Glutamatergic neuron (in vitro differentiated cells): ENCODE results near the gene CD86. TPM values are rescaled to one million over a fixed set of nuclear protein-coding genes. Genes with fewer than 3 reads are reported as not detected.

Source experiments
- DNase-seq: peaks from one replicate; pipeline ENCODE4 v3.0.0; 2022
- H3K27ac Mint-ChIP-seq: one replicate; pipeline ENCODE4 v1.8.0; 2020; ENCODE audit warnings: mild to moderate bottlenecking, mixed read lengths, inconsistent platforms; ENCODE audit not compliant: unreplicated experiment
- H3K27me3 Mint-ChIP-seq: one replicate; pipeline ENCODE4 v1.8.0; 2020; ENCODE audit warnings: mild to moderate bottlenecking, moderate library complexity, mixed read lengths, inconsistent platforms; ENCODE audit not compliant: unreplicated experiment
- H3K36me3 Mint-ChIP-seq: one replicate; pipeline ENCODE4 v1.8.0; 2020; ENCODE audit warnings: mild to moderate bottlenecking, mixed read lengths, inconsistent platforms; ENCODE audit not compliant: unreplicated experiment
- H3K4me1 Mint-ChIP-seq: one replicate; pipeline ENCODE4 v1.8.0; 2020; ENCODE audit warnings: mild to moderate bottlenecking, low read depth, mixed read lengths, inconsistent platforms; ENCODE audit not compliant: unreplicated experiment
- H3K4me3 Mint-ChIP-seq: one replicate; pipeline ENCODE4 v1.8.0; 2020; ENCODE audit warnings: mild to moderate bottlenecking, mixed read lengths, inconsistent platforms; ENCODE audit not compliant: unreplicated experiment
- H3K9me3 Mint-ChIP-seq: one replicate; pipeline ENCODE4 v1.8.0; 2020; ENCODE audit warnings: mild to moderate bottlenecking, moderate library complexity, mixed read lengths, inconsistent platforms; ENCODE audit not compliant: unreplicated experiment
- CTCF ChIP-seq: fragments of 200-600 bp; sonication (generic); IDR thresholded peaks from one replicate; pipeline ENCODE4 v1.5.0; 2021; ENCODE audit not compliant: partially characterized antibody, unreplicated experiment
- total RNA-seq: library from RNA; stranded (reverse); fragmentation: NEBNext Ultra II Directional; extraction: Animal tissue kit (Norgen Biotek cat#: 25700); gene quantifications from one replicate; pipeline ENCODE4 v1.2.1, GENCODE V29; 2021; ENCODE audit not compliant: unreplicated experiment

CD86 gene
- total RNA-seq, 1 donor from 2014 or later = not detected

- H3K9me3 Mint-ChIP-seq = peaks cover 2% of the 10 kb centered on the region
These were observed 42.3 kb upstream of the CD86 start for GRCh38 chr3:122012821-122013220.

GRCh38 chr3:122013448-122013925 lies 41.7 kb upstream of the CD86 start:
- no peak for TF ChIP-seq CTCF
- Mint-ChIP-seq H3K27me3 (no peaks in the 10 kb centered on the region), H3K4me3 (no peak overlapping the region), H3K4me1 (no peaks in the 10 kb centered on the region), H3K9me3 (peaks cover 2% of the 10 kb centered on the region), H3K36me3 (peaks cover 5% of the 10 kb centered on the region), H3K27ac (no peak overlapping the region)
- DNase-seq = no peak

More at GRCh38 chr3:122012821-122013220, 42.3 kb upstream of the CD86 start:
- H3K4me1 Mint-ChIP-seq = no peaks in the 10 kb centered on the region
- TF ChIP-seq CTCF = no peak
- H3K4me3 Mint-ChIP-seq = no peak overlapping the region
- H3K27ac Mint-ChIP-seq = no peak overlapping the region
- DNase-seq = no peak
- H3K27me3 Mint-ChIP-seq = no peaks in the 10 kb centered on the region
- peaks cover 5% of the 10 kb centered on the region for H3K36me3 Mint-ChIP-seq

- no peaks in the 10 kb centered on the region for H3K4me1 Mint-ChIP-seq
- no peak for DNase-seq
- TF ChIP-seq CTCF = no peak
- peaks cover 5% of the 10 kb centered on the region for H3K36me3 Mint-ChIP-seq
- no peak overlapping the region for H3K4me3 Mint-ChIP-seq
- no peaks in the 10 kb centered on the region for H3K27me3 Mint-ChIP-seq
- peaks cover 2% of the 10 kb centered on the region for H3K9me3 Mint-ChIP-seq
- H3K27ac Mint-ChIP-seq = no peak overlapping the region
These were observed 40.4 kb upstream of the CD86 start for GRCh38 chr3:122014741-122015140.

- peaks cover 8% of the 10 kb centered on the region for H3K27me3 Mint-ChIP-seq
- H3K27ac Mint-ChIP-seq = no peak overlapping the region
- no peak overlapping the region for H3K4me3 Mint-ChIP-seq
- peaks cover 2% of the 10 kb centered on the region for H3K9me3 Mint-ChIP-seq
- TF ChIP-seq CTCF = no peak
- DNase-seq = no peak
- no peaks in the 10 kb centered on the region for H3K4me1 Mint-ChIP-seq
- H3K36me3 Mint-ChIP-seq = peaks cover 5% of the 10 kb centered on the region
These were observed 35.7 kb upstream of the CD86 start for GRCh38 chr3:122019493-122019892.

- no peak for TF ChIP-seq CTCF
- DNase-seq = no peak
- peaks cover 5% of the 10 kb centered on the region for H3K36me3 Mint-ChIP-seq
- no peak overlapping the region for H3K27ac Mint-ChIP-seq
- peaks cover under 1% of the 10 kb centered on the region for H3K9me3 Mint-ChIP-seq
- H3K27me3 Mint-ChIP-seq = peaks cover 8% of the 10 kb centered on the region
- no peak overlapping the region for H3K4me3 Mint-ChIP-seq
- H3K4me1 Mint-ChIP-seq = no peaks in the 10 kb centered on the region
These were observed 34.1 kb upstream of the CD86 start for GRCh38 chr3:122021037-122021436.
